GM19438 (cell line): ENCODE results near the gene ROBO4.

ENCODE experiments used
- ATAC-seq: cut with Tn5 transposase; IDR thresholded peaks from one replicate; pipeline ENCODE4 v1.9.1; 2021; ENCODE audit warnings: low read depth; ENCODE audit not compliant: unreplicated experiment

ROBO4 gene

GRCh38 chr11:124897674-124898262, at the start of gene ROBO4:
ROBO4 (minus strand) TSS chr11:124897865; CDS start chr11:124897795, 70 bp downstream.
- ATAC-seq = no peak

- ATAC-seq = no peak
These were observed 49.1 kb upstream of the ROBO4 start for GRCh38 chr11:124946735-124947141.

- no peak for ATAC-seq
These were observed 48.2 kb upstream of the ROBO4 start for GRCh38 chr11:124945826-124946225.

GRCh38 chr11:124944565-124944964, 46.9 kb upstream of the ROBO4 start:
- ATAC-seq = no peak

- no peak for ATAC-seq
These were observed 46.1 kb upstream of the ROBO4 start for GRCh38 chr11:124943741-124944140.

GRCh38 chr11:124943254-124943616, 45.6 kb upstream of the ROBO4 start:
- ATAC-seq = no peak

- ATAC-seq = no peak
These were observed 45.0 kb upstream of the ROBO4 start for GRCh38 chr11:124942466-124943253.

- no peak for ATAC-seq
These were observed 44.0 kb upstream of the ROBO4 start for GRCh38 chr11:124941703-124942102.

- no peak for ATAC-seq
These were observed 41.3 kb upstream of the ROBO4 start for GRCh38 chr11:124938970-124939369.

GRCh38 chr11:124938206-124938765, 40.6 kb upstream of the ROBO4 start:
- ATAC-seq = no peak

- no peak for ATAC-seq
These were observed 39.8 kb upstream of the ROBO4 start for GRCh38 chr11:124937336-124937935.

GRCh38 chr11:124935548-124936514, 38.2 kb upstream of the ROBO4 start, which contains the start of gene HEPACAM:
HEPACAM (minus strand) TSS chr11:124936047; CDS start chr11:124936006, 41 bp downstream.
- no peak for ATAC-seq

GRCh38 chr11:124934862-124935547, 37.3 kb upstream of the ROBO4 start:
- ATAC-seq = no peak

GRCh38 chr11:124930799-124931198, 33.1 kb upstream of the ROBO4 start:
- peak; percentile 89 for ATAC-seq

- no peak for ATAC-seq
These were observed 31.4 kb upstream of the ROBO4 start for GRCh38 chr11:124928942-124929665.

GRCh38 chr11:124923296-124923695, 25.6 kb upstream of the ROBO4 start:
- ATAC-seq = no peak

- ATAC-seq = no peak
These were observed 25.2 kb upstream of the ROBO4 start for GRCh38 chr11:124922831-124923230.

- peak; percentile 87 for ATAC-seq
These were observed 23.4 kb upstream of the ROBO4 start for GRCh38 chr11:124920870-124921609.
